NCI-H1436 treated with DMSO at 0.1 percent for 48 hours (cell line): ENCODE results near the gene NEO1.

Source experiments
- DNase-seq: peaks from one replicate; lab custom pipeline; 2025; lab: John Stamatoyannopoulos, UW

The NEO1 gene

DNA sequence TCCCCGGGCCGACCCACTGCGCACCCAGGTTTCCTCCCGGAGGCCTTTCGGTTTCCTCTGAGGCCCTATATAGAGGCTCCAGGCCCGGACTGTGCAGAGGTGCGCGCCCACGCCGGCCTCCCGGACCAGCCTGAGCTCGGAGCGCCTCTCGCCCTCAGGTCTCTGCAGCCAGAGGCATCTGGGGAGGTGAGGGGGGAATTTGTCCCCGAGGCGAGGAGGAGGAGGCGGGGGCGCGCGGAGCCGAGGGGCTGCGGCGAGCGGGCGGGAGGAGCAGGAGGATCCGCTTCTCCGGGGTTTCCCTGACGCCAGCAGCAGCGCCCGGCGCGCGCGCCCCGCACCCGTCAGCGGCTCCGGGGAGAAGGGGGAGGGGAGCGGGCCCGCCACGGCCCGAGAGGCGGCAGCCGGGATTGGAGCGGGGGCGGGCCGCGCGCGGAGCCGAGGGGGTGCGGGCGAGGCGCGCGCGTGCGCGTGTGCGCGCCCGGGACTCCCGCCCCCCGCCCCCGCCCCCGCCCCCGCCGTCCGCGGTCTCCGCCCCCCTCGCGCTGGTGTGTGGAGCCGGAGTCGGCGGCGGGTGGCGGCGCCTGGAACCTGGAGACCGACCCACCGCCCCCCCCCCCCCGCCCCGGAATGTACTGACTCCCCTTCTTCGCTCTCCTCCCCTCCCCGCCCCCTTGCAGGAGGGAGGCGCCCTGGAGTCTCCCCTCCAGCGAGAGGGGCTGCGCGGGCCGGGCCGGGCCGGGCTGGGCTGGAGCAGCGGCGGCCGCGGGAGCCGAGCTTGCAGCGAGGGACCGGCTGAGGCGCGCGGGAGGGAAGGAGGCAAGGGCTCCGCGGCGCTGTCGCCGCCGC is at the start of gene NEO1:
Gene NEO1, plus strand, starts transcription at position 657 of the 846 bp plus-strand sequence. CDS start 213 bp downstream, outside the sequence.
- peak; percentile 32 for DNase-seq

GRCh38 chr15:73004462-73004861 is 47.8 kb upstream of the NEO1 start:
- no peak for DNase-seq

- DNase-seq = no peak
Measured at GRCh38 chr15:73005032-73005431, 47.2 kb upstream of the NEO1 start.

DNA sequence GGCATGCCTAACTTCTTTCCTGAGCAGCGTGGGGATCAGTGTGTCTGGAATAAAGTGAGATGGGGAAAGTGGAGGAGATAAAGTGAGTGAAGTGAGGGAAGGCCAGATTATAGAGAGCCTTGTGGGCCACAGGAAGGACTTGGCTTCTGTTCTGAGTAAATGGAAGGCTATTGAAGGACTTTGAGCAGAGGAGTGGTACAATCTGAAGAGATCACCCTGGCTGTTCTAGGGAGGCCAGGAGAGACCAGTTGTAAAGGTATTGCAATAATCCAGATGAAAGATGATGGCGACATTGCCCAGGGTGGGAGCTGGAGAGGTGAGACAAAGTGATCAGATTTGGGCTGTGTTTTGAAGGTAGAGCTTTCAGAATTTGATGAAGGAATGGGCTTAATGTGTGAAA is 46.8 kb upstream of the NEO1 start:
- no peak for DNase-seq

GRCh38 chr15:73006523-73006922 is 45.7 kb upstream of the NEO1 start:
- no peak for DNase-seq

DNA sequence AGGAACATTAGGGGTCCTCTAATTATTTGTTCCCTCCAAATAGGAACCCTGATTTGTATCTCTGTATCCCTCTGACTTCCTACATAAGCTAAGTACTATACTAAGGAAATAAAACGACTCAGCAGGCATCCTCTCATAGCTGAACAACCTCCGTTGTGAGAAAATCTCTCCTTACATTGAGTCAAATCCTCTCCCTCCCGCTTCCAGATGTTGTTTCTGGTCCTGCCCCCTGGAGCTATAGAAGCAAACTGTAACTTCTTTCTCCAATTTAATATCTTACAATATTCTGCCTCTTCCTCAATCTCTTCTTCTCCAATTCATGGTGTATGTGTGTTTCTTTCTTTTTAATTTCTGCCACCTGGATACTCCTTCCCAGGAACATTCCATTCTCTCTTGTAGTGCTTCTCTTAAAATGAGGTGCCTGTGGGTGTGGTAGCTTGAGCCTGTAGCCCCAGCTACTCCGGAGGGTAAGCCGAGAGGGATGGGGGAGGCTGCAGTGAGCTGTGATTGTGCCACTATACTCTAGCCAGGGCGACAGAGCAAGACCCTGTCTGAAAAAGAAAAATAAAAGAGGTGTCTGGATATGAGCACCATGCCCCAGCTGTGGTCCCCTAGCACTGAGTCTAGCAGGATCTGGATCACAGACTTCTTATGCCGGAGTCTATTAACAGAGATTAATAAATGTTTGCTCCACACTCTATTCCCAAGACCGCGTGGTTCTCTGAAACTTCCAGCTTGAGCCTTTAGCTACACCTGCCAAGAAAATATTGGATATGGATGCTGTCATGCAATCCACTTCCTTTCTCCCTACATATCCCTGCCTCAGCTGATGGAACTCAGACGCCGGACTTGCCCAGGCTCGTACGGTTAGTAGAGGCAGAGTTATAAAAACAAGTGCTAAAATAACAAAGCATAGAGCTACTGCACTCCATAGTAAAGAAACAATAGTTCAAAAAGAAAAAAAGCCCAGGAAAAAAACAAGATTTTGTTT is 42.9 kb upstream of the NEO1 start:
- no peak for DNase-seq

DNA sequence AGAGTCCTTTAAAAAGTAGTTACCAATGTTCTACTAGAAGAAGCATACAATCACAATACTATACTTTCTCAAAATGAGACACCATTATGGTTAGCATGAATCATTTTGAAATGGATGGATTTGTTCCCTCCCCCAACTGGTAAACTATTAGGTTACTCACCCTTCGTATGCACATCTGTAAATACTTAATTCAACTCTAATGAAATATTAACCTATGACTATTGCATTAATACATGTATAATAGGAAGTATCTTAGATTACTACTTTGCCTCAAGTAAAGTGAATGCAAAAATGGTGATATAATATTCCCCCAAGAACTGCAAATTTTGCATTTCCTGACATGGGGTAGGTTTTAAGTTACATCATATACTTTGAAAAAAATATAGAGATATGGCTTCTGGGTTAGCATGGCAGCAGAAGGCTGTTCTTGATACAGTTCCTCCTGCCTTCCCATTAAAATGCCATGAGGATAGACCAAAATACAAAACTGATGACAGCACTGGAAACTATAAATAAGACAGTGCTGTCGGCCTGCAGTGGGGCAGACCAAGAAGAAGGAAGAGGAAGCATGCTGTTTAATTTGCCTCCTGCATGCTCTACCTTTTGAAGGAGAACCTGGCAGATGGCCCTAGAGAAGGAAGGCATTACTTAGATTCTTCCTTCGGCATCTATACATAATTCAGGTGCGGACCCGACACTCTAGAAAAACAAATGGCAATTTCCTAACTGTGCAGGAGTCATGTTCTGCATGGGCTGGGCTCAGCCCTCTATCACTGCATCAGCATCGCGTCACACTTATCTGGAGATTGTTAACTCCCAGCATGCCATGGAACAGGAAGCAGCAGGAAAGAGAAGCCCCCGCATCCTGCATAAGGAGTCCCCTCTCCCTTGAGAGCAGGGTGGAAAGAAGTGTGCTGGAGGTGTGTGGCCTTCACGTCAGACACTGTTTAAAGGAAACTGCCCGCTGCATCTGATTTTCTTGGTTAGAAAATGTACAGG is 41.8 kb upstream of the NEO1 start:
- DNase-seq = no peak

DNA sequence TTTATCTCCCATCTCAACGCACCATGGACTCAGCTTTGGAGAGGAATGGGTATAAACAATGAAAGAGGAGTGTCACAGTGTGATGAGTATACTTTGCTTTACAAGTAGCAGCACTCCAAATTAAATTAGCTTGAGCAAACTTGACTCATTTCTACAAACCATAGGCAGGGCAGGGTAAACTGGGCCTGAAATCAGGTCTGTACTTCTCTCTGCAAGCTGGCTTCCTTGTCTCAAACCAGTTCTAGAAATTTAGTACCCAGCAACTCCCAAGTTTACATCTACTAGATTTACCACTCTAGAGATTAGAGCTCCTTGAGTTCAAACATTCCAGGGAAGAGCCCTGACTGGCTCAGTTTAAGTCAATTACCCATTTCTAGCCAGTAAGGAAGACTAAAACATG is 37.4 kb upstream of the NEO1 start:
- no peak for DNase-seq

DNA sequence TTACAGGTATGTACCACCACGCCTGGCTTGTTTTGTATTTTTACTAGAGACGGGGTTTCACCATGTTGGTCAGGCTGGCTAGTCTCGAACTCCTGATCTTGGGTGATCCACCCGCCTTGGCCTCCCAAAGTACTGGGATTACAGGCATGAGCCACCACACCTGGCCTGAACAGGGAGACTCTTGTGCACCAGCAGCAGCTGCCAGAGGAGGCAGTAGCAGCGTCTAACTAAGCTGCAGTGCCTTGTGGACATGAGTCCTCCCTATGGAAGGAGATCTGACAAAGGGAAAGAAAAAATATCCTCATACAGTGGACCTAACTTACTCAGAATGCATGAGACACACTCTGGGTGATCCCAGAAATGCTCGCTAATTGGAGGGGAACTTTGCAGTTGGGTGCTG is 36.8 kb upstream of the NEO1 start:
- DNase-seq = no peak

DNA sequence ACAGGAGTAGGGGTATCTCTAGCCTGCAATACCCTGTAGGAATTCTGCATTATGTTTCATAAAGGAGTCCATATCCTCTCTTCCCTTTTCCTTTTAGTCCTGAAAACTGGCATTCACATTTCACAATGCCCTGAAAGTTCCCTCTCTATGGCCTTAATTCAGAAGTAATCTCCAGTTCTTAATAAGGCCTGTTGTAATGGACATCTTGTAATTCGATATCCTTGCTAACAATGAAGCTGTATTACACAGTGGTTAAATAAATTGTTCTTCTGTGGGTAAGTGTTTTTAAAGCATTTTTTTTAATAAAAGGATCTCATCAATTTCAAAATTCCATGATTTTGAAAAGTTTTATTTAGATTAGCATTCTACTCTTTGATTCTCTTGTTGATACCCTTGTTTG is 34.3 kb upstream of the NEO1 start:
- no peak for DNase-seq

DNA sequence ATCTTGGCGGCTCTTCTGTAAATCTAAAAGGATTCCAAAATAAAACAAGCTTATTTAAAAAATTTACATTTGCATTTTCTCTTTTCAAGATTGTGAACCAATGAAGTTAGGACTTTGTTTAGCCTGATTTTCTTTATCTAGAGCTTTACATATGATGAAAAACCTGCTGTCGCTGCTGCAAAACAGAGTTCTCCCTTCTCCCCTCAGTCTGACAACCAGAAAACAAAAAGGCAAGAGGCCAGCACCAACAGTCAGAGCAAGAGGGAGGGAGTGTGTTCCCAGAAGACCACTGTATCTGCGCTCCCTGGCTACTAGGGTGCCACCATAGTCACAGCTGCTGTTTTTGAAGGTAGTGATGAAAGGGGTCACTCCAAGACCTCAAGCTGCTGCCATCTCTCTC is 33.1 kb upstream of the NEO1 start:
- no peak for DNase-seq

DNA sequence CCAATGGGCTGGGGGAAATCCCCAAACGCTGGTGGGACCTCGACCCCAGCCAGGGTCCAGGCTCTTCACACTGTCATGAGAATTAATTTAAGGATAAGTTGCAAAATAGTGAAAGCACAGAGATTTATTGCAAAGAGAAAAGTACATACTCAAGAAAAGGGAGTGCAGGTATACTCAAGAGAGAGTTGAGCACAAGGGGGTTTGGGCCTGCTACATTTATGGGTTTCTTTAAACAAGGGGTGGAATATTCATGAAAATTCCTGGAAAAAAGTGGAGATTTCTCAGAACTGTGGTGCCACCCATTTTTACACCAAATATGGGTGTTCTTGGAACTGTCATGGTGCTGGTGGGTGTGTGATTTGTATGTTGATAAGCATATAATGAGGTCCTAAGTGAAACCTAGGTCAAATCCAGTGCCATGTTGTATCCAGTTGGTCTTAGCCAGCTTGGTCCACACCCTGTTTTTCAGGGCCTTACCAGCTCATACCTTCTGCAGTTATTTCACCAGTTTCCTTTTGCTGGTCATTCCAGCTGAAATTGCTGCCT is 32.6 kb upstream of the NEO1 start:
- DNase-seq = no peak

GRCh38 chr15:73021139-73021621 is 31.1 kb upstream of the NEO1 start:
- DNase-seq = no peak

GRCh38 chr15:73022161-73022560 is 30.1 kb upstream of the NEO1 start:
- no peak for DNase-seq

DNA sequence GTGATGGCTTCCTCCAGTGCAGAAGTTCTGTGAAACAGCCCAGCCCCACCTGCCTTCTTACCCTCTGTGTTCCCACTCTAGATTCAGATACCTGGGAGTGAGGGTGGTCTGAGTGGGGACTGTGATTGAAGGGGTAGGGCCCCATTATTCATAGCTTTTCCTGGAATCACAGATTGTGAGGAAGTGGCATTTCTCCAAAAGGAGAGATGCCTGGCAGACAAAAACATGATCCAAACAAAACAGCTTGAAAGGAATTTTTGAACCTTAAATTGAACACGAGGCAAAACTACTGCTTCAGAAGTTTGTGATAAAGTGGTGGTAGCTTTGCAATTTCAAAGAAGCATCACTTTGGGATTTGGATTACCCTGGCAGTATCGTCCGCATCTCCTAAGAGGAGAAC is 29.2 kb upstream of the NEO1 start:
- no peak for DNase-seq

- DNase-seq = no peak
Measured at GRCh38 chr15:73024168-73024567, 28.1 kb upstream of the NEO1 start.

GRCh38 chr15:73026511-73027054 is 25.7 kb upstream of the NEO1 start:
- DNase-seq = no peak

- no peak for DNase-seq
Measured at GRCh38 chr15:73028031-73028430, 24.2 kb upstream of the NEO1 start.

- no peak for DNase-seq
Measured at GRCh38 chr15:73028831-73029451, 23.3 kb upstream of the NEO1 start.

DNA sequence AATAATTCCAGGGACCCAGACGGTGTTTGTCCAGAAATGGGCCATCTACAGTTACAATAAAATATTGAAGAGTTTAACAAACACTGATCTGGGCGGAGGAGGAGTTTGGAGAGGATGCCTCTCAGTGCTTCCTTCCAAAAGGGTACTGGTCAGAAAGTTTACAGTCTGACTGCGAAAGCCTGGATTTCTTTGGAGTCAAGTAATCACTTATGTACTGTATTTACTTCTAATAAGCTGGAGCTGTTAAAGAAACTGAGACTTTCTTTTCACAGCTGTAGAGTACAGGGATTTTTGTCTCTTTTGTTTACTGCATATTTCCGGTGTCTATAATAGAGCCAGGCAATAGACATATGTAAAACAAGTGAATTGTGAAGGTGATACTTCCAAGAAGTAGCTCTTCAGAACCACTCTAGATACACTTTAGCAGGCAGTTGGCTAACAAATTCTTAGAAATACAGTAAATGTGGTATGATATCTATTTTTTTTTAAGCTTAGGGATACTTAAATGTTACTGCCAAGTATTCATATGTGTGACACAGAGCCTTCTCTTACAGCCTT is 22.1 kb upstream of the NEO1 start:
- DNase-seq = no peak
